A549 (cell line): ENCODE measurements around the gene ADA.

Experiments
- EP300 ChIP-seq, 2 experiments: fragments of >200 bp; sonication (Bioruptor Twin); formaldehyde crosslinking; IDR thresholded peaks; 2 replicates in 1 of 2; 3 replicates in 1 of 2; pipeline ENCODE4 v1.6.1; 2016 to 2017
- ZFP36 ChIP-seq: fragments of 450-650 bp; IDR thresholded peaks from 2 replicates; pipeline ENCODE4 v1.6.1; 2014; ENCODE audit warnings: borderline replicate concordance; ENCODE audit not compliant: partially characterized antibody
- TF ChIP-seq, protein P1 (sequence below): fragments of >200 bp; sonication (Bioruptor Twin); formaldehyde crosslinking; IDR thresholded peaks from 3 replicates; pipeline ENCODE4 v1.5.1; 2016
- TF ChIP-seq, protein P2 (sequence below): IDR thresholded peaks from 2 replicates; pipeline ENCODE4 v1.6.1; 2012

DNA sequence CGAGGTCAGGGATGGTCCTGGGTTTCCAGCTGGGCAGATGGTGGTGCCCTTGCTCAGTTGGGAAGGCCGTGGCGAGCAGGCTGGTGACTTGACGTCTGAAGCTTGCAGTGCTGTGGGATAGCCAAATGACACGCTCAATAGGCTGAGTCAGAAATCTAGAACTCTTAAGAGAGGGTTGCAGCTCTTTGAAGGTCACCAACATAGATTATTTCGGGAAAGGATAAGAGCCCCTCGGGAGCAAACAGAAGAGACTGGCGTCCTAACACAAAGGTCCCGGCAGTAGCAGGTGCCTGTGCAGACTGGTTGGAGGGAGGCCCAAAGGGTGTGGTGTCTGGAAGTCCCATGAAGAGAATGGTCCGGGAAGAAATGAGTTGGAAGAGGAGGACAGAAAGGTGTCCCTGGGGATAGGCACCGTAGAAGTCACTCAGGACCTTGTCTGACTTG is 50.7 kb downstream of the ADA start:
- TF ChIP-seq, protein P1, sequence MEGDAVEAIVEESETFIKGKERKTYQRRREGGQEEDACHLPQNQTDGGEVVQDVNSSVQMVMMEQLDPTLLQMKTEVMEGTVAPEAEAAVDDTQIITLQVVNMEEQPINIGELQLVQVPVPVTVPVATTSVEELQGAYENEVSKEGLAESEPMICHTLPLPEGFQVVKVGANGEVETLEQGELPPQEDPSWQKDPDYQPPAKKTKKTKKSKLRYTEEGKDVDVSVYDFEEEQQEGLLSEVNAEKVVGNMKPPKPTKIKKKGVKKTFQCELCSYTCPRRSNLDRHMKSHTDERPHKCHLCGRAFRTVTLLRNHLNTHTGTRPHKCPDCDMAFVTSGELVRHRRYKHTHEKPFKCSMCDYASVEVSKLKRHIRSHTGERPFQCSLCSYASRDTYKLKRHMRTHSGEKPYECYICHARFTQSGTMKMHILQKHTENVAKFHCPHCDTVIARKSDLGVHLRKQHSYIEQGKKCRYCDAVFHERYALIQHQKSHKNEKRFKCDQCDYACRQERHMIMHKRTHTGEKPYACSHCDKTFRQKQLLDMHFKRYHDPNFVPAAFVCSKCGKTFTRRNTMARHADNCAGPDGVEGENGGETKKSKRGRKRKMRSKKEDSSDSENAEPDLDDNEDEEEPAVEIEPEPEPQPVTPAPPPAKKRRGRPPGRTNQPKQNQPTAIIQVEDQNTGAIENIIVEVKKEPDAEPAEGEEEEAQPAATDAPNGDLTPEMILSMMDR: no peak
- no peak for TF ChIP-seq ZFP36
- TF ChIP-seq, protein P2, sequence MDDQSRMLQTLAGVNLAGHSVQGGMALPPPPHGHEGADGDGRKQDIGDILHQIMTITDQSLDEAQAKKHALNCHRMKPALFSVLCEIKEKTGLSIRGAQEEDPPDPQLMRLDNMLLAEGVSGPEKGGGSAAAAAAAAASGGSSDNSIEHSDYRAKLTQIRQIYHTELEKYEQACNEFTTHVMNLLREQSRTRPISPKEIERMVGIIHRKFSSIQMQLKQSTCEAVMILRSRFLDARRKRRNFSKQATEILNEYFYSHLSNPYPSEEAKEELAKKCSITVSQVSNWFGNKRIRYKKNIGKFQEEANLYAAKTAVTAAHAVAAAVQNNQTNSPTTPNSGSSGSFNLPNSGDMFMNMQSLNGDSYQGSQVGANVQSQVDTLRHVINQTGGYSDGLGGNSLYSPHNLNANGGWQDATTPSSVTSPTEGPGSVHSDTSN: no peak
- TF ChIP-seq EP300 (IDR thresholded peaks at IDR 0.05): no peak
